ENCODE measurements around the gene ANKRD35. TPM values are rescaled to one million over a fixed set of nuclear protein-coding genes. Genes with fewer than 3 reads are reported as not detected.
A peak's percentile ranks its signal among the peaks of the same experiment; 100 is the strongest.

Gene ANKRD35
- total and polyA plus RNA-seq, 9 of the 15 experiments (the other 6 are each of a cell fraction or from before 2014, with no cell fraction given), result 0.07 to 0.14 (median 0.07) TPM; not detected in 5

DNA sequence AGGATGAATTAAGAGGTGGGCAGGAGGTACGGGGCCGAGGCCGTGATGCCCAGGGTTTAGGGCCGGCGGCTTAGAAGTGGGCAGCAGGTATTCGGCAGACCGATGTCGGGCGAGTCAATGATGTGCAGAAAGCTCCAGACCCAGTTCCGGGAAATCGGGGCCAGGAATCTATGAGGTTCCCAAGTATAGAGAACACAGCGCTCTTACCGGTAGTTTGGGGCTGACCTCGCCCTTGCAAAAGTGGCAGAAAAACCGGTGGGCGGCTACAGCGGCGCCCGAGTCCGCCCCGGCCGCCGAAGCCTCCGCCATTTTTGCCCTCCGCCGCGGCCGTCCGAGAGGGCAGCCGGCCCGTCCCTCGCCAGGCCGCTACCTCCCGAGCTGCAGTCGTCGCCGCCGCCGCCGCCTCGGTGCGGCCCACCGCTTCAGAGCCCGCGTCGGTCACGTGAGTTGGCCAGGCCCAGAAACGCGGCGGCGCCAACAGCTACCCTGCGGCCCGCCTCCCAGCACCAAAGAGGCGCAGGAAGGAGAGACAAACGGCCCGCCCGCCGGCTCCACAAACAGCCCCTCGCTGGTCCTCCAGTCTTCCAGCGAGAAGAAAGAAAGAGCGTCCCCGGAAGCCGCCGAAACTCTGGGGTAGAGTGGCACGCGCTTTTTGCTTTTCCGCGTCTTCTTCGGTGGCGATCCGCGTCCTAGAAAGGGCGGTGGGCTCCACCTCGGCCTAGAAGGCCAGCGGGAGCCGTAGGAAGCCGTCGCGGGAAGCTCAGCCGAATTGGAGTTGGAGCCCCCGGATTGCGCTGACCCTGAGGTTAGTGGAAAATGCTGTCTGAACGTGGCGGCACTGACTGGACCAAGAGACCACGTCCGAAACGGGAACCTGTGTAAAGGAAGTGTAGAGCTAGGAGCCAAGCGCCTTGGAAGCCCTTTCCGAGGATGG lies 61.8 kb downstream of the ANKRD35 start, which contains the start of the genes POLR3C and RNF115 (continued):
- TF ChIP-seq ELF1 (tag; IDR thresholded peaks at IDR 0.05), result peak; percentile 77
- peak; percentile 35 for TF ChIP-seq CBFA2T2 (conservative IDR thresholded peaks at IDR 0.05)
- no peak for TF ChIP-seq MTA1 (IDR thresholded peaks at IDR 0.05; ENCODE audit: borderline replicate concordance)
- TF ChIP-seq KDM5B (IDR thresholded peaks at IDR 0.05; ENCODE audit: insufficient replicate concordance, low read depth, low read length), result peak; percentile 85
- TF ChIP-seq ZNF431 (CRISPR knock-in tag; IDR thresholded peaks at IDR 0.05), result no peak
- TF ChIP-seq ZC3H8 (IDR thresholded peaks at IDR 0.05), result no peak
- no peak for TF ChIP-seq ZNF23 (CRISPR knock-in tag; IDR thresholded peaks at IDR 0.05)
- peak; percentile 59 for TF ChIP-seq CCNT2 (IDR thresholded peaks at IDR 0.05; ENCODE audit: borderline replicate concordance, extremely low read depth, insufficient read length, low read depth, low read length)
- no peak for TF ChIP-seq ARID3A (IDR thresholded peaks at IDR 0.05; ENCODE audit: borderline replicate concordance, low read depth, low read length)
- TF ChIP-seq ZC3H4 (CRISPR knock-in tag; IDR thresholded peaks at IDR 0.05; ENCODE audit: borderline replicate concordance), result no peak
- TF ChIP-seq, protein P1, sequence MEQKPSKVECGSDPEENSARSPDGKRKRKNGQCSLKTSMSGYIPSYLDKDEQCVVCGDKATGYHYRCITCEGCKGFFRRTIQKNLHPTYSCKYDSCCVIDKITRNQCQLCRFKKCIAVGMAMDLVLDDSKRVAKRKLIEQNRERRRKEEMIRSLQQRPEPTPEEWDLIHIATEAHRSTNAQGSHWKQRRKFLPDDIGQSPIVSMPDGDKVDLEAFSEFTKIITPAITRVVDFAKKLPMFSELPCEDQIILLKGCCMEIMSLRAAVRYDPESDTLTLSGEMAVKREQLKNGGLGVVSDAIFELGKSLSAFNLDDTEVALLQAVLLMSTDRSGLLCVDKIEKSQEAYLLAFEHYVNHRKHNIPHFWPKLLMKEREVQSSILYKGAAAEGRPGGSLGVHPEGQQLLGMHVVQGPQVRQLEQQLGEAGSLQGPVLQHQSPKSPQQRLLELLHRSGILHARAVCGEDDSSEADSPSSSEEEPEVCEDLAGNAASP (IDR thresholded peaks at IDR 0.05), result no peak
- peak; percentile 87 for TF ChIP-seq RBBP5 (IDR thresholded peaks at IDR 0.05; ENCODE audit: borderline replicate concordance, insufficient read depth, low read length, poor library complexity, severe bottlenecking)
- TF ChIP-seq RHOXF2B (CRISPR knock-in tag; conservative IDR thresholded peaks at IDR 0.05), result no peak
- no peak for TF ChIP-seq DNMT1 (IDR thresholded peaks at IDR 0.05)
- no peak for TF ChIP-seq OTX1 (CRISPR knock-in tag; IDR thresholded peaks at IDR 0.05)
- no peak for TF ChIP-seq ZNF224 (CRISPR knock-in tag; IDR thresholded peaks at IDR 0.05)
- TF ChIP-seq MYNN (IDR thresholded peaks at IDR 0.05), result no peak
- no peak for TF ChIP-seq MYNN (CRISPR knock-in tag; IDR thresholded peaks at IDR 0.05)
- TF ChIP-seq POLR3A (IDR thresholded peaks at IDR 0.05; ENCODE audit: borderline replicate concordance, extremely low read depth, insufficient read depth, insufficient read length), result no peak
- TF ChIP-seq, protein P2, sequence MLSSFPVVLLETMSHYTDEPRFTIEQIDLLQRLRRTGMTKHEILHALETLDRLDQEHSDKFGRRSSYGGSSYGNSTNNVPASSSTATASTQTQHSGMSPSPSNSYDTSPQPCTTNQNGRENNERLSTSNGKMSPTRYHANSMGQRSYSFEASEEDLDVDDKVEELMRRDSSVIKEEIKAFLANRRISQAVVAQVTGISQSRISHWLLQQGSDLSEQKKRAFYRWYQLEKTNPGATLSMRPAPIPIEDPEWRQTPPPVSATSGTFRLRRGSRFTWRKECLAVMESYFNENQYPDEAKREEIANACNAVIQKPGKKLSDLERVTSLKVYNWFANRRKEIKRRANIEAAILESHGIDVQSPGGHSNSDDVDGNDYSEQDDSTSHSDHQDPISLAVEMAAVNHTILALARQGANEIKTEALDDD (IDR thresholded peaks at IDR 0.05), result no peak
- no peak for TF ChIP-seq CLOCK (CRISPR knock-in tag; IDR thresholded peaks at IDR 0.05; ENCODE audit: borderline replicate concordance)
- no peak for TF ChIP-seq CSDE1 (IDR thresholded peaks at IDR 0.05)
